Measurements from ENCODE around the gene CLPTM1L. TPM values are rescaled to one million over a fixed set of nuclear protein-coding genes. Genes with fewer than 3 reads are reported as not detected.

The CLPTM1L gene
- total and polyA plus RNA-seq, 9 of the 15 experiments (the other 6 are each of a cell fraction or from before 2014, with no cell fraction given) = 3.5 to 217 (median 177) TPM

GRCh38 chr5:1393571-1394501 is 48.9 kb upstream of the CLPTM1L start:
- FAIRE-seq = no peak

More at GRCh38 chr5:1393571-1394501, 48.9 kb upstream of the CLPTM1L start:
- H3K4me3 ChIP-seq = no peak overlapping the region
- H3K9me1 ChIP-seq (ENCODE audit: control insufficient read depth, insufficient read depth, low read length) = no peaks in the 10 kb centered on the region
- BruUV-seq (replicated peaks) = no TSS peak
- no peaks in the 10 kb centered on the region; a peak in 1 of 5 replicates for H3K4me1 ChIP-seq (replicated peaks in 1 of 2; ENCODE audit: control insufficient read depth in 2 of 2, insufficient read depth in 2 of 2, low read length in 2 of 2)
- intact Hi-C loops (cut with micrococcal nuclease) (no loop called here), in situ Hi-C loops (cut with MboI) (no loop called here)
- peaks cover 44 to 83% of the 10 kb centered on the region in 2 experiments for H3K27me3 ChIP-seq (ENCODE audit: control insufficient read depth in 2 of 2, insufficient read depth in 2 of 2, low read length in 2 of 2)
- POLR2A ChIA-PET = interaction anchor here (0.5 to 0.7 kb wide), 2 partner anchors 8 to 12 kb away, joined by 3 to 4 read pairs; no protein-coding TSS in a partner anchor
- TF ChIP-seq MAFG (tag; conservative IDR thresholded peaks at IDR 0.05) (no peak), TBL1XR1 (IDR thresholded peaks at IDR 0.05; ENCODE audit: low read length in 2 of 2) (no peak), NKRF (IDR thresholded peaks at IDR 0.05; ENCODE audit: borderline replicate concordance) (no peak), NRF1 (conservative IDR thresholded peaks at IDR 0.05 in 1 of 2, IDR thresholded peaks at IDR 0.05 in 1 of 2) (no peak), ZFP36 (IDR thresholded peaks at IDR 0.05; ENCODE audit: low read depth, low read length, partially characterized antibody) (no peak)
- H3K9ac ChIP-seq (ENCODE audit: insufficient read depth in 1 of 2, low read depth in 2 of 2, low read length in 2 of 2) = no peak overlapping the region
- no peak overlapping the region for H3K4me2 ChIP-seq (ENCODE audit: insufficient read depth, low read length)
- H2AFZ ChIP-seq (ENCODE audit: low read depth, low read length) = no peak overlapping the region
- no peak for ATAC-seq
- H3K36me3 ChIP-seq (ENCODE audit: control insufficient read depth, insufficient read depth, low read length) = no peaks in the 10 kb centered on the region
- no peaks in the 10 kb centered on the region for H3K9me3 ChIP-seq (replicated peaks; ENCODE audit: control insufficient read depth, insufficient read depth, low read depth, low read length)
- no peak for DNase-seq (ENCODE audit: extremely low read depth in 1 of 4, low spot score in 3 of 4)
- CTCF ChIA-PET (ENCODE audit: low intra/inter-chr PET ratio) = no interaction called here
- 1% methylated on average over 36 of the region's 36 CpGs for WGBS (ENCODE audit: insufficient coverage, low coverage, missing lambda C conversion rate)
- peaks cover 20% of the 10 kb centered on the region for H4K20me1 ChIP-seq (replicated peaks; ENCODE audit: control insufficient read depth, insufficient read depth, low read length)
- H3K27ac ChIP-seq (ENCODE audit: extremely low read depth, low read depth, low read length) = no peak overlapping the region
- H3K79me2 ChIP-seq (ENCODE audit: control insufficient read depth, insufficient read depth, low read length) = no peaks in the 10 kb centered on the region

All from K562 (cell line).